GM18870 (cell line): ENCODE results near the gene KANSL1.

Experiments
- ATAC-seq: cut with Tn5 transposase; IDR thresholded peaks from one replicate; pipeline ENCODE4 v1.9.1; 2021; ENCODE audit warnings: moderate library complexity; ENCODE audit not compliant: unreplicated experiment

KANSL1 gene

GRCh38 chr17:46140645-46141197 lies 52.5 kb downstream of the KANSL1 start:
- ATAC-seq, result no peak

- ATAC-seq, result no peak
Measured at GRCh38 chr17:46139432-46140210, 53.6 kb downstream of the KANSL1 start.

GRCh38 chr17:46138473-46138872 lies 54.8 kb downstream of the KANSL1 start:
- no peak for ATAC-seq

- ATAC-seq, result no peak
Measured at GRCh38 chr17:46136820-46137219, 56.4 kb downstream of the KANSL1 start.

GRCh38 chr17:46135879-46136563 lies 57.2 kb downstream of the KANSL1 start:
- ATAC-seq, result no peak

GRCh38 chr17:46135126-46135812 lies 58.0 kb downstream of the KANSL1 start:
- no peak for ATAC-seq

GRCh38 chr17:46129302-46129701 lies 63.9 kb downstream of the KANSL1 start:
- ATAC-seq, result no peak

GRCh38 chr17:46128453-46128852 lies 64.8 kb downstream of the KANSL1 start:
- ATAC-seq, result no peak

- no peak for ATAC-seq
Measured at GRCh38 chr17:46127524-46127923, 65.7 kb downstream of the KANSL1 start.

GRCh38 chr17:46126840-46127239 lies 66.4 kb downstream of the KANSL1 start:
- ATAC-seq, result no peak

- ATAC-seq, result no peak
Measured at GRCh38 chr17:46125831-46126230, 67.4 kb downstream of the KANSL1 start.

GRCh38 chr17:46124695-46125592 lies 68.3 kb downstream of the KANSL1 start:
- ATAC-seq, result no peak

GRCh38 chr17:46123607-46124006 lies 69.6 kb downstream of the KANSL1 start:
- ATAC-seq, result no peak

GRCh38 chr17:46122486-46122871 lies 70.8 kb downstream of the KANSL1 start:
- no peak for ATAC-seq

GRCh38 chr17:46121841-46122485 lies 71.3 kb downstream of the KANSL1 start:
- no peak for ATAC-seq

GRCh38 chr17:46121165-46121764 lies 72.0 kb downstream of the KANSL1 start:
- ATAC-seq, result no peak

GRCh38 chr17:46120537-46120936 lies 72.7 kb downstream of the KANSL1 start:
- ATAC-seq, result no peak

GRCh38 chr17:46120078-46120477 lies 73.2 kb downstream of the KANSL1 start:
- ATAC-seq, result no peak

GRCh38 chr17:46118964-46119363 lies 74.3 kb downstream of the KANSL1 start:
- ATAC-seq, result no peak
